ENCODE data around the gene NCAM1. TPM values are rescaled to one million over a fixed set of nuclear protein-coding genes. Genes with fewer than 3 reads are reported as not detected.

NCAM1 gene
- total RNA-seq, 4 donors from 2014 or later: 1.8 to 42.9 (median 10.5) TPM

DNA sequence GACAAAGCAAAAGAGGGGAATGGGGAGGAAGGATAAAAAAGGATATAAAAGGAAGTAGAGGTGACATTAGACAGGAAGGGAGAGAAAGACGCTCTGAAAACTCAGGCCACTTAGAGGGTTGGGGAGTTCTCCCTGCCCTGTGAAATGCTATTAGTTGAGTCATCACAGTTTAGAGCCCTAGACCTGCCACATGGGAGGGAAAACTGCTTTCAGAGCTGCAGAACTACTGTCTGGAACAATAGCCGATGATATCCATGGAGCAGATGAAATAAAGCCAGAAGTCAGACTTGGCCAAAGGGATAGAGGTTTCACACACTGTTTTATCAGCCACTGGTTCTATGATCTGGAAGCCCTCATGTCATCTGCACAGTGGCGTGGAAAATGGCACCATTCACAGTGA is 157.9 kb downstream of the NCAM1 start:
- Histone ChIP-seq H3K27ac (no peak overlapping the region), H3K9me3 (no peaks in the 10 kb centered on the region), H3K36me3 (no peaks in the 10 kb centered on the region), H3K4me3 (no peak overlapping the region), H3K4me1 (no peaks in the 10 kb centered on the region), H3K27me3 (no peaks in the 10 kb centered on the region)
- no peak for DNase-seq
- no peak for TF ChIP-seq POLR2A (IDR thresholded peaks at IDR 0.05)
- TF ChIP-seq, protein P1, sequence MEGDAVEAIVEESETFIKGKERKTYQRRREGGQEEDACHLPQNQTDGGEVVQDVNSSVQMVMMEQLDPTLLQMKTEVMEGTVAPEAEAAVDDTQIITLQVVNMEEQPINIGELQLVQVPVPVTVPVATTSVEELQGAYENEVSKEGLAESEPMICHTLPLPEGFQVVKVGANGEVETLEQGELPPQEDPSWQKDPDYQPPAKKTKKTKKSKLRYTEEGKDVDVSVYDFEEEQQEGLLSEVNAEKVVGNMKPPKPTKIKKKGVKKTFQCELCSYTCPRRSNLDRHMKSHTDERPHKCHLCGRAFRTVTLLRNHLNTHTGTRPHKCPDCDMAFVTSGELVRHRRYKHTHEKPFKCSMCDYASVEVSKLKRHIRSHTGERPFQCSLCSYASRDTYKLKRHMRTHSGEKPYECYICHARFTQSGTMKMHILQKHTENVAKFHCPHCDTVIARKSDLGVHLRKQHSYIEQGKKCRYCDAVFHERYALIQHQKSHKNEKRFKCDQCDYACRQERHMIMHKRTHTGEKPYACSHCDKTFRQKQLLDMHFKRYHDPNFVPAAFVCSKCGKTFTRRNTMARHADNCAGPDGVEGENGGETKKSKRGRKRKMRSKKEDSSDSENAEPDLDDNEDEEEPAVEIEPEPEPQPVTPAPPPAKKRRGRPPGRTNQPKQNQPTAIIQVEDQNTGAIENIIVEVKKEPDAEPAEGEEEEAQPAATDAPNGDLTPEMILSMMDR (IDR thresholded peaks at IDR 0.05): no peak

- no peaks in the 10 kb centered on the region for H3K4me1 ChIP-seq
- TF ChIP-seq, protein P1 (IDR thresholded peaks at IDR 0.05): no peak
- no peak for TF ChIP-seq POLR2A (IDR thresholded peaks at IDR 0.05)
- H3K27me3 ChIP-seq: no peaks in the 10 kb centered on the region
- H3K9me3 ChIP-seq: no peaks in the 10 kb centered on the region
- H3K36me3 ChIP-seq: no peaks in the 10 kb centered on the region
- H3K4me3 ChIP-seq: no peak overlapping the region
- no peak overlapping the region for H3K27ac ChIP-seq
- DNase-seq: no peak
Observed at GRCh38 chr11:113119966-113120736, 158.9 kb downstream of the NCAM1 start.

DNA sequence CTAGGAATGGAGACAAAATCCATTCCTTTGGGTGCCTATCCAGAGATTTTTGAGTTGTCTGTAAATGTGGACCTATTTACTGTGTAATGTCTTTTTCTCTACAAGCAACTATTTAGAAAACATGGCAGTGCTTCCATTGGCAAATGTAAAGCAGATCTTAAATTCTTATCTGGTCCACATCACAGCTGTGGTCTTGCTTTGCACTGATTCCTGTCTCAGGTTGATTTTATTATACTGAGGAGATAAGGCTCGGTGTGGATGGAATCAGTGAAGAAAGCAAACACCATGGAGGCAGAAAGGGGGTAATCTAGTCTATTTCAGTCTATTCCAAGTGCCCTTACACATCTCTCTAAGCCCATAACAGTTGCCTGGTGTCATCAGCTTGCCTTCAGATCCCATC is 160.5 kb downstream of the NCAM1 start:
- TF ChIP-seq, protein P1 (IDR thresholded peaks at IDR 0.05): no peak
- no peak for TF ChIP-seq POLR2A (IDR thresholded peaks at IDR 0.05)
- H3K27ac ChIP-seq: no peak overlapping the region
- no peaks in the 10 kb centered on the region for H3K9me3 ChIP-seq
- H3K27me3 ChIP-seq: no peaks in the 10 kb centered on the region
- no peaks in the 10 kb centered on the region for H3K36me3 ChIP-seq
- DNase-seq: no peak
- H3K4me1 ChIP-seq: no peaks in the 10 kb centered on the region
- no peak overlapping the region for H3K4me3 ChIP-seq

- H3K36me3 ChIP-seq: no peaks in the 10 kb centered on the region
- TF ChIP-seq, protein P1 (IDR thresholded peaks at IDR 0.05): no peak
- TF ChIP-seq POLR2A (IDR thresholded peaks at IDR 0.05): no peak
- no peak for DNase-seq
- no peak overlapping the region for H3K4me3 ChIP-seq
- no peaks in the 10 kb centered on the region for H3K27me3 ChIP-seq
- H3K9me3 ChIP-seq: no peaks in the 10 kb centered on the region
- H3K4me1 ChIP-seq: no peaks in the 10 kb centered on the region
- H3K27ac ChIP-seq: no peak overlapping the region
Observed at GRCh38 chr11:113124006-113124405, 162.8 kb downstream of the NCAM1 start.

DNA sequence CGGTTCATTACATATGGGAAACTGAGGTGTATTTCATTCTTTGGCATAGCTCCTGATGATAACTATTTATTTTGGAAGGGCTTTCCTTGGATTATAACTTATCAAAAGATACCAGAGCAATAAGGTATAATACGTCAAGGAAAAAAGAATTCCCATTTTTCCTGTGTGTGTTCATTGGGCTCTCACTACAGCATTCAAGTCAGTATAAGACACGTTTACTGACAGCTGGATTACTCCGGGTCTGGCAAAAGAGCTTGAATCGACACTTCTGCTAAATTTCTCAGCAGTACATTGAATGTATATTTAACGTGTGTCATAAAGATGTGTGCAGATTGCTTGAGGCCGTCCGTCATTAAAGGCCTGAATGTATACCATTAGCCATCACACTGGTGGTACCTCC is 163.4 kb downstream of the NCAM1 start:
- no peak for DNase-seq
- no peaks in the 10 kb centered on the region for H3K4me1 ChIP-seq
- H3K9me3 ChIP-seq: no peaks in the 10 kb centered on the region
- no peaks in the 10 kb centered on the region for H3K27me3 ChIP-seq
- no peak overlapping the region for H3K27ac ChIP-seq
- no peak overlapping the region for H3K4me3 ChIP-seq
- no peaks in the 10 kb centered on the region for H3K36me3 ChIP-seq
- TF ChIP-seq, protein P1 (IDR thresholded peaks at IDR 0.05): no peak

Data from Peyer's patch (tissue), 4 donors.